ENCODE results near the gene SPATA6L.
A peak's percentile ranks its signal among the peaks of the same experiment; 100 is the strongest.

SPATA6L gene

DNA sequence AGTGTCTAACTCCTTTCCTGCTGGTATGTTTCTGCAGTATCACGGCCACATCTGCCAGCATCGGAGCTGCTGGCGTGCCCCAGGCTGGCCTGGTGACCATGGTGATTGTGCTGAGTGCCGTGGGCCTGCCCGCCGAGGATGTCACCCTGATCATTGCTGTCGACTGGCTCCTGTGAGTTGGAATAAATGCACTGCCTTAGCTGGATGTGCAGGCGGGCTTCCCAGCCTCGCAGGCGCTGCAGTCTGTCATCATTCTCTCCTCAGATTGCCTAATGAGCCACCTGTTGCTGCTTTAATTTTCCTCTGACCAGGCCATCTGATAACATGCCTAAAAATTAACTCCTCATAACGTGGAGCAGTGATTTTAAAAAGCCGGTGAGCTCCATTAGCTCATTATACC, 83.3 kb downstream of the SPATA6L start:
- DNase-seq (ENCODE audit: low read depth): no peak

DNA sequence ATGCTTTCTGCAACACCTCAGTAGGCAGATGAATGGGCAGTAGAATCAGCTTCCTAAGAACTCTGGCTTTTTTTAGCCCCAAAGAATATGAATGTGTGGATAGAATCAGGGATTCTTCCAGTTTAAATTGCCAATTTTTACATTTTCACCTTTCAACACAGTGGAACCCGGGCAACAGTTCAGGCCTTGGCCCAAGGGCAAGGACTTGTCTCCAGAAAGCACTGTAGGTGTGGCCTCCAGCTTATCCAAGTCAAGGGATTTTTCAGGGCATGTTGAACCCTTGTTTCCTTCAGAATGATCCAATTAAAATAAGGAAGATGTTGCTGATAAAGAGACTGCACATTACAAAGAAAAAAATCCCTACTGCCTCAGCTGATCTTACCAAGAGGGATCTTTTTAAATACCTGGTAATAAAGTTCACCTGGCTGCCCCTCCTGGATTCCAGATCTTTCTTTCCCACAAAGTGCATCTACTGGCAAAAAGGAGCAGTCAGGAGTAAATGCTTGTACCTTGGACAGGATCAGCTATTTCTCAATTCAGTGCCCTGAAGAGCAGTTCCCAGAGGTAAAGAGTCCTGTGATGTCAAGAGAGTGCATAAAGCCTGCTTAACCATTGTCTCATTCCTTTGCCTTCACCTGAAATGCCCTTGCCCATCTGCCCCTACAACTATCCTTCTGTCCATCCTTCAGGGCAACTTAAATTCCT, 84.3 kb downstream of the SPATA6L start:
- no peak for DNase-seq (ENCODE audit: low read depth)

DNA sequence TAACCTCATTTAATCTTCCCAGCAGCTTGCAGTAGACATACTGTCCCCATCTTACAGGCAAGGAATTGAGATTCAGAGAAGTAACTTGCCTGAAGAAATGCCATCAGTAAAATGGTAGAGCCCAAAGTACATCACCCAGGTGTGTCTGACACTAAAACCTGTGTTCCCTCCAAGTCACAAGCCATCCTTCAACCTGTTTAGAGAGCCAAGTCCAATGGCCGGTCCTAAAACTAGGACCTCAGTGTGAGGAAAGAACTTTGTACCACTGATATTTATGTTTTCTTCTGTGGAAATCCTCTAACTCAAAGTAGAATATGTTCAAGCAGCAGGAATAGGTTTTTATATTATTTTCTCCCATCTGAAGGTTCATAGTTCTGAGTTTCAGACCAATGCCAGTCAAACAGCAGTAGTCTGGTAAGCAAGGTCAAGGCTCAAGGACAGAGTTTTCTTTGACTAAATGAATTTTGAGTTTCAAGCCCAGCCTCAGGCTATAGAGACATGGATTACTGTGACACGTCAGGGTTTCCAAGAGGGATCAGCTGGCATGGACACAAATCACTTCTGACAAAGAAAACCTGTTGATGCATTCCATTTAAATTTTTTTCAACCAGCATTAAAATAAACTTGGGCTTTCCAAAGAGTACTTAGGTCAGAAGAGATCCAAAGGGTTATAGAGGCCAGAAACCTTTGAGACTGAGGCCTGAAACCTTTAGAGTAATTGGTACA, 85.1 kb downstream of the SPATA6L start:
- DNase-seq (ENCODE audit: low read depth): no peak

- DNase-seq (ENCODE audit: low read depth): no peak
Measured at GRCh38 chr9:4579001-4579400, 87.3 kb downstream of the SPATA6L start.

GRCh38 chr9:4576448-4576847, 89.8 kb downstream of the SPATA6L start:
- DNase-seq (ENCODE audit: low read depth): no peak

DNA sequence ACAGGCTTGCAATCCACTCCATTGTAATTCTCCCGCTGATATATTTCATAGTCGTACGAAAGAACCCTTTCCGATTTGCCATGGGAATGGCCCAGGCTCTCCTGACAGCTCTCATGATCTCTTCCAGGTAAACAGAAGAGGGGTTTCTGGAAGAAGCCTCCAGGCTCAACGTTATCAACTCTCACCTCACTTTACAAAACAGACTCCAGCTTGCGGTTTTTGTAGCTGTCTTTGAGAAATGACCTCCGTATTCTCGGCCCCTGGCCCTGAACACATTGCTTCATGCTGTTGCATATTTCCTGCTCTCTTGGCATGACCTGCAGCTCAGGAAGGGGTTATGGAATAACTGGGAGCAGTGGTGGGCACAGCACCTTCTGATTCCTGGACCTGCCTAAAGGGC, 90.3 kb downstream of the SPATA6L start:
- DNase-seq (ENCODE audit: low read depth): peak; percentile 73

GRCh38 chr9:4574657-4575243, 91.5 kb downstream of the SPATA6L start:
- no peak for DNase-seq (ENCODE audit: low read depth)

- no peak for DNase-seq (ENCODE audit: low read depth)
Measured at GRCh38 chr9:4573634-4574389, 92.5 kb downstream of the SPATA6L start.

- no peak for DNase-seq (ENCODE audit: low read depth)
Measured at GRCh38 chr9:4573176-4573575, 93.1 kb downstream of the SPATA6L start.

DNA sequence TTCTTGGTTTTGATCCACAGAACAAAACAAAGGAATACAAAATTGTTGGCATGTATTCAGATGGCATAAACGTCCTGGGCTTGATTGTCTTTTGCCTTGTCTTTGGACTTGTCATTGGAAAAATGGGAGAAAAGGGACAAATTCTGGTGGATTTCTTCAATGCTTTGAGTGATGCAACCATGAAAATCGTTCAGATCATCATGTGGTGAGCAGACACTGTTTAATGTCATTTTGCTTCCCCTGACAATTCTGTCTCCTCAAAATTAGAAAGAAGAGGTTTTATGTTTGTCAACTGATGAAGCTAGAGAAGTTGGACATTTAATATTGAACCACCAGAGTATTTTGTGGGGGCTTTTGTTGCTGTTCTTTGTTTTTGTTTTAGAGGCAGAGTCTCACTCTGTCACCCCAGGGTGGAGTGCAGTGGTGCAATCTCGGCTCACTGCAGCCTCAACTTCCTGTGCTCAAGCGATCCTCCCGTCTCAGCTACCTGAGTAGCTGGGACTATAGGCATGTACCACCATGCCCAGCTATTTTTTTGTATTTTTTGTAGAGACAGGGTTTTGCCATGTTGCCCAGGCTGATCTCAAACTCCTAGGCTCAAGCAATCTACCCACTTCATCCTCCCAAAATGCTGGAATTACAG, 94.0 kb downstream of the SPATA6L start:
- no peak for DNase-seq (ENCODE audit: low read depth)

- peak; percentile 54 for DNase-seq (ENCODE audit: low read depth)
Measured at GRCh38 chr9:4569101-4569500, 97.2 kb downstream of the SPATA6L start.

GRCh38 chr9:4567601-4568000, 98.7 kb downstream of the SPATA6L start:
- DNase-seq (ENCODE audit: low read depth): no peak

DNA sequence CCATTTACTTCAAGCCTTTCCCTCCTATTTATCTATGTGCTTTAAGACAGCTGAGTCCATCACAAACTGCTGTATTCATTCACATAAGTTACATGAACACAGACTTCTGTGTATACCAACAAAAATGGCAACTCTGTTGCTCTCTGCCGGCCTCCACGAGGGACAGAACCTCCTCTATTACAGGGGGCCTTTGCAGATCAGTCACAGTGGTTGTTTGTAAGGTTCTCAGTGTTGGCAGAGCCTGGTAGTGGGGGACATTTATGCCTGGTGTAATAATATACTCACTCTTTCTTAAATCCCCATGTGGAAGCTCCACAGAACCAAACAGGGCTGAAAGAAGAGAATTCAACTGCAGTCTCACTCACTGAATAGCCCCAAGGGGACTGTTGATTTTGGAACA, 99.5 kb downstream of the SPATA6L start:
- DNase-seq (ENCODE audit: low read depth): no peak

DNA sequence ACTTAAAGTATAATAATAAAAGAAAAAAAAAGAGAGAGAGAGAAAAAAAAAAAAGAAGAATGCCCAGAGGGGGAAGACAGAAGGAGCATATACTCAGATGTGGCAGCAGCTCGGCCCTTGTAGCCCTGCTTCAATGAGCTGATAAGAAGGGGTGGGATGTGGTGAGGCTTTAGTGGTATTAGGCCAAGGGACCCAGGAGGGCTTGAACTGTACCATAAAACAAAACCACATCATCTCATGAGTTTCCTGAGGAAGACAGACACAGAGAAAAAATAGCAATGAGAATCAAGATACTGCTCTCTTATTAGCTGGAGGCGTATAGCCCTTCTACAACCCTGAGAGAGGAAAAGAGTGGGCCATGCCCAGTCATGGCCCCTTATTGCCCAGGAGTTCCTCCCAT, 103.2 kb downstream of the SPATA6L start:
- DNase-seq (ENCODE audit: low read depth): no peak

DNA sequence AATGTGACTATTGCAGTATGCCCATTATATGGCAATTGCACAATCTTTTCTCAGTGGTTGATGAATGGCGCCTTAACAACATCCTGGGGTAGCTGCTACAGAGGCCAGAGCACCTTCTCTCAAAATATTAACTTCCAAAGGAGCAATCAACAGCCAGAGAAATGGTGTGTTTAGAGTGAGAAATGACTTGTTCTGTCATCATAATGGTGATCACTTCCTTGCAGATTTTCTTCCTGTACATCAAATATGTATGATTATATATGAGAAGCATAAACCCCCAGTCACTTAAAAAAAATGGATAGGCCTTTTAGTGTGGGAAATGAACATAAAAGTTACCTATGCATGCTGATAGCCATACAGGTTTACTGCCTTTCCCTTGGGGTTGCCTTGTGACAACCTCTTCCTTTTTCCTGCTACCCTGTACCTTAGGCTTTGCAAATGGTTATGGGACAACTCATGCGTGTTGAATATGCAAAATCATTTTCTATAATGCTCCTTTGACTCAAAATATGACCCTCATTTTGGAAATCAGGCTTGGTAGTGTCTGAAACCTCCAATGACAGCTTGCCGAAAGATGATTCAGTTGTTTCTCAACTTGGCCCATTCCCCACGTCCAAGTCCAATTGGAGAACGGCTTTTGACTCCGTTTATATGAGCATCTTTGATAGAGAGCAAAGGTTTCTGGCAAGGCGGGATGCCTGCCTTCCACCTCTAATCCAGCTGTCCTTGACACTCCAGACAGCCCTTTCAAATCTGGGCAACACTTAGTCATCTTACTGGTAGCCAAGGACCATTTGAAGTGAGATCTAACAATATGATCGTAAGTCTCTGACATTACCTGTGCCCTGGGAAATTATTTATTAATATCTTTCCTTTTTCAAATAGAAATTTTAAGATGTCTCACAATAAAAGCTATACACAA, 106.8 kb downstream of the SPATA6L start:
- DNase-seq (ENCODE audit: low read depth): no peak

DNA sequence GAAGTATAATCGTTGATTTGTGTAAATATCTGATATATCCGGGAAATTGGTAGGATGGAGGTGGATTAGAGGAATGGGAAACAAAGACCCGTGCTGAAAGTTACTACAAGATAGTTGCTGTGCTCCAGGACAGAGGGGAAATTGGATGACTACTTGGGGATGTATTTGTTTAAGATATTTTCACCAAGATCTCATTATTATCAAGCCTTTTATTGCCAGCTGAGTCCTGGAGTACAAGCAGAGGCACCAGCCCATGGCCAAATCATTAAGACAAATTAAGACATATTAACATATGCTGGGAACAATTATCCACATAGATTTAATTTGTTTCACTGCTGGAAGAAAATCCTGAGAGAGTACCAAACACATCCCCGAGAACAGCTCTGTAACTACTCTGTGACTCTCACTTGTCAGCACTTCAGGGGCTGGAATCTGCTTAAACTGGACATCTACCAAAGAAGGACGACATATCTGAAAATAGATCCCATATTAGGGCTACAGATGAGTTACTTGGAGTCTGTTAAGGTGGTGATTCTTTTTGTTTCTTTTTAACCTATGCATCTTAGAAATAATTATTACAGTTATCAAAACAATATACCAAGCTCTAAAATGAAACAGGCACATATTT, 107.8 kb downstream of the SPATA6L start:
- no peak for DNase-seq (ENCODE audit: low read depth)

- DNase-seq (ENCODE audit: low read depth): peak; percentile 20
Measured at GRCh38 chr9:4555236-4555635, 111.0 kb downstream of the SPATA6L start.

GRCh38 chr9:4553951-4554381, 112.3 kb downstream of the SPATA6L start:
- DNase-seq (ENCODE audit: low read depth): peak; percentile 69

- no peak for DNase-seq (ENCODE audit: low read depth)
Measured at GRCh38 chr9:4550777-4551484, 115.3 kb downstream of the SPATA6L start.

GRCh38 chr9:4549751-4550295, 116.5 kb downstream of the SPATA6L start:
- no peak for DNase-seq (ENCODE audit: low read depth)

Data from amniotic epithelial cell (primary cell).